ENCODE data around the gene DGKI. TPM values are rescaled to one million over a fixed set of nuclear protein-coding genes. Genes with fewer than 3 reads are reported as not detected.

Gene DGKI
- total and polyA plus RNA-seq, 2 donors (not counting 1 experiment from before 2014, with no cell fraction given), result 0.74 to 2.1 TPM

GRCh38 chr7:137743021-137743420, 103.8 kb downstream of the DGKI start:
- Histone ChIP-seq H3K79me2 (ENCODE audit: control insufficient read depth, insufficient read depth, low read length) (no peaks in the 10 kb centered on the region), H3K27me3 (ENCODE audit: control insufficient read depth, insufficient read depth, low read length) (no peaks in the 10 kb centered on the region), H4K20me1 (ENCODE audit: control insufficient read depth, extremely low read depth, insufficient read depth, low read length) (no peaks in the 10 kb centered on the region), H3K4me2 (ENCODE audit: extremely low read depth, insufficient read depth, low read length) (no peak overlapping the region), H2AFZ (ENCODE audit: low read length) (no peak overlapping the region), H3K9me3 (ENCODE audit: control insufficient read depth, insufficient read depth, low read depth, low read length) (no peaks in the 10 kb centered on the region), H3K4me1 (ENCODE audit: control insufficient read depth, extremely low read depth, insufficient read depth, low read length) (no peaks in the 10 kb centered on the region), H3K9ac (ENCODE audit: insufficient read depth, low read length) (no peak overlapping the region), H3K4me3 (replicated peaks in 1 of 4; ENCODE audit: control extremely low read depth in 1 of 4, insufficient read depth in 1 of 4, low read depth in 3 of 4, low read length in 4 of 4) (no peak overlapping the region), H3K27ac (ENCODE audit: insufficient read depth, low read length) (no peak overlapping the region), H3K36me3 (ENCODE audit: control insufficient read depth, insufficient read depth, low read length) (no peaks in the 10 kb centered on the region)
- TF ChIP-seq CTCF (conservative IDR thresholded peaks at IDR 0.05 in 1 of 2, IDR thresholded peaks at IDR 0.05 in 1 of 2; ENCODE audit: low read depth in 1 of 2, low read length in 2 of 2) (no peak), EZH2 (IDR thresholded peaks at IDR 0.05; ENCODE audit: low read length, missing control alignments) (no peak)
- DNase-seq (ENCODE audit: low read depth in 2 of 2), result no peak

- TF ChIP-seq CTCF (conservative IDR thresholded peaks at IDR 0.05 in 1 of 2, IDR thresholded peaks at IDR 0.05 in 1 of 2; ENCODE audit: low read depth in 1 of 2, low read length in 2 of 2) (no peak), EZH2 (IDR thresholded peaks at IDR 0.05; ENCODE audit: low read length, missing control alignments) (no peak)
These were observed 104.7 kb downstream of the DGKI start for GRCh38 chr7:137742051-137742450.

GRCh38 chr7:137741443-137741842, 105.3 kb downstream of the DGKI start:
- H3K27me3 ChIP-seq (ENCODE audit: control insufficient read depth, insufficient read depth, low read length), result no peaks in the 10 kb centered on the region
- no peaks in the 10 kb centered on the region for H4K20me1 ChIP-seq (ENCODE audit: control insufficient read depth, extremely low read depth, insufficient read depth, low read length)
- no peak overlapping the region for H3K9ac ChIP-seq (ENCODE audit: insufficient read depth, low read length)
- H3K27ac ChIP-seq (ENCODE audit: insufficient read depth, low read length), result no peak overlapping the region
- no peaks in the 10 kb centered on the region for H3K4me1 ChIP-seq (ENCODE audit: control insufficient read depth, extremely low read depth, insufficient read depth, low read length)
- H3K4me2 ChIP-seq (ENCODE audit: extremely low read depth, insufficient read depth, low read length), result no peak overlapping the region
- TF ChIP-seq EZH2 (IDR thresholded peaks at IDR 0.05; ENCODE audit: low read length, missing control alignments), result no peak
- TF ChIP-seq CTCF (conservative IDR thresholded peaks at IDR 0.05 in 1 of 2, IDR thresholded peaks at IDR 0.05 in 1 of 2; ENCODE audit: low read depth in 1 of 2, low read length in 2 of 2), result no peak
- DNase-seq (ENCODE audit: low read depth in 2 of 2), result no peak
- no peak overlapping the region for H3K4me3 ChIP-seq (replicated peaks in 1 of 4; ENCODE audit: control extremely low read depth in 1 of 4, insufficient read depth in 1 of 4, low read depth in 3 of 4, low read length in 4 of 4)
- H3K79me2 ChIP-seq (ENCODE audit: control insufficient read depth, insufficient read depth, low read length), result no peaks in the 10 kb centered on the region
- H3K9me3 ChIP-seq (ENCODE audit: control insufficient read depth, insufficient read depth, low read depth, low read length), result no peaks in the 10 kb centered on the region
- no peak overlapping the region for H2AFZ ChIP-seq (ENCODE audit: low read length)
- H3K36me3 ChIP-seq (ENCODE audit: control insufficient read depth, insufficient read depth, low read length), result no peaks in the 10 kb centered on the region

More at GRCh38 chr7:137742051-137742450, 104.7 kb downstream of the DGKI start:
- no peaks in the 10 kb centered on the region for H3K9me3 ChIP-seq (ENCODE audit: control insufficient read depth, insufficient read depth, low read depth, low read length)
- H3K4me3 ChIP-seq (replicated peaks in 1 of 4; ENCODE audit: control extremely low read depth in 1 of 4, insufficient read depth in 1 of 4, low read depth in 3 of 4, low read length in 4 of 4), result no peak overlapping the region
- no peaks in the 10 kb centered on the region for H4K20me1 ChIP-seq (ENCODE audit: control insufficient read depth, extremely low read depth, insufficient read depth, low read length)
- H3K27me3 ChIP-seq (ENCODE audit: control insufficient read depth, insufficient read depth, low read length), result no peaks in the 10 kb centered on the region
- H3K9ac ChIP-seq (ENCODE audit: insufficient read depth, low read length), result no peak overlapping the region
- H3K4me1 ChIP-seq (ENCODE audit: control insufficient read depth, extremely low read depth, insufficient read depth, low read length), result no peaks in the 10 kb centered on the region
- H3K36me3 ChIP-seq (ENCODE audit: control insufficient read depth, insufficient read depth, low read length), result no peaks in the 10 kb centered on the region
- no peaks in the 10 kb centered on the region for H3K79me2 ChIP-seq (ENCODE audit: control insufficient read depth, insufficient read depth, low read length)
- no peak overlapping the region for H3K4me2 ChIP-seq (ENCODE audit: extremely low read depth, insufficient read depth, low read length)
- no peak for DNase-seq (ENCODE audit: low read depth in 2 of 2)
- H3K27ac ChIP-seq (ENCODE audit: insufficient read depth, low read length), result no peak overlapping the region
- H2AFZ ChIP-seq (ENCODE audit: low read length), result no peak overlapping the region
